ENCODE data around the gene FBXO5.

FBXO5 gene

GRCh38 chr6:152948150-152948768, 34.6 kb downstream of the FBXO5 start:
- peak; percentile 11 for FAIRE-seq

GRCh38 chr6:152946995-152947394, 35.8 kb downstream of the FBXO5 start:
- FAIRE-seq: no peak

GRCh38 chr6:152946484-152946883, 36.4 kb downstream of the FBXO5 start:
- no peak for FAIRE-seq

- no peak for FAIRE-seq
Observed at GRCh38 chr6:152943260-152943897, 39.5 kb downstream of the FBXO5 start.

GRCh38 chr6:152942319-152942869, 40.4 kb downstream of the FBXO5 start:
- no peak for FAIRE-seq

GRCh38 chr6:152941746-152942145, 41.1 kb downstream of the FBXO5 start:
- no peak for FAIRE-seq

GRCh38 chr6:152932865-152933264, 50.0 kb downstream of the FBXO5 start:
- no peak for FAIRE-seq

- FAIRE-seq: no peak
Observed at GRCh38 chr6:152922706-152923105, 60.1 kb downstream of the FBXO5 start.

Data from A204.1 (cell line).